ENCODE data around the gene RELA. TPM values are rescaled to one million over a fixed set of nuclear protein-coding genes. Genes with fewer than 3 reads are reported as not detected.

Gene RELA
- total and polyA plus RNA-seq, 2 of the 4 experiments (the other 2 are of a cell fraction), result 8.6 to 53.0 TPM

DNA sequence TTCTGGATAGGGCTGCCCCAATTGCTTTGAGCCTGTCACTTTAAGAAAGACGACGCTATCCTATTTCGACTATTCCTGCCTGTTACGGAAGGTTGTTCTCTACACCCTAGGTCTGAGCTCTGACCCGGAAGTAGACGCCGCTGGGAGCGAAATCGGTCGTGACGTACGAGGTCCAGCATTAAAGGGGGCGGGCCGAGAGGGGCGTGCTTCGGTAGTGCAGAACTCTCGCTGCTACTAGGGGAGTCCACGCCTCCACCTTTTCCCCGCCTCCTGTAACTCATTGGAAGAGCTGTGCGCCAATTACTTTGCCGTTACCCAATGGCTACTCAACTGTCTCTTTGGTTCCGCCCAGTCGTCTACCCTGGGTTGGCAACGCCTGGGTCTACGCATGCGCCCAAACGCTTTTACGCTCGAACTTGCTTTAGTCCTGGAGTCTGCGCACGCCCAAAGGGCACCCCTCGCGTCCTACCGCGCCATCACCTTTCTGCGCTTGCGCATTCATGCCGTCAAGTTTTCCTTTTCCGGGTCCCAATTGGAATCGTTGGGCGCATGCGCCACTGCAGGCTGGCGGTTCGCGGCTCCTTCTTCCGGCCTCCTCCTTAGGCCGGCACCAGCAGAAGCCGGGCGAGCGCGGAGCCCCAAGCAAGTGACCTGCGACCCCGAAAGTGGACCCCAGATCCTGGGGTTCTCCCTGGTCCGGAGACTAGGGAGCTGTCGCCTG lies 47.3 kb downstream of the RELA start, which contains the start of gene PCNX3 (continued):
- TF ChIP-seq, protein P1, sequence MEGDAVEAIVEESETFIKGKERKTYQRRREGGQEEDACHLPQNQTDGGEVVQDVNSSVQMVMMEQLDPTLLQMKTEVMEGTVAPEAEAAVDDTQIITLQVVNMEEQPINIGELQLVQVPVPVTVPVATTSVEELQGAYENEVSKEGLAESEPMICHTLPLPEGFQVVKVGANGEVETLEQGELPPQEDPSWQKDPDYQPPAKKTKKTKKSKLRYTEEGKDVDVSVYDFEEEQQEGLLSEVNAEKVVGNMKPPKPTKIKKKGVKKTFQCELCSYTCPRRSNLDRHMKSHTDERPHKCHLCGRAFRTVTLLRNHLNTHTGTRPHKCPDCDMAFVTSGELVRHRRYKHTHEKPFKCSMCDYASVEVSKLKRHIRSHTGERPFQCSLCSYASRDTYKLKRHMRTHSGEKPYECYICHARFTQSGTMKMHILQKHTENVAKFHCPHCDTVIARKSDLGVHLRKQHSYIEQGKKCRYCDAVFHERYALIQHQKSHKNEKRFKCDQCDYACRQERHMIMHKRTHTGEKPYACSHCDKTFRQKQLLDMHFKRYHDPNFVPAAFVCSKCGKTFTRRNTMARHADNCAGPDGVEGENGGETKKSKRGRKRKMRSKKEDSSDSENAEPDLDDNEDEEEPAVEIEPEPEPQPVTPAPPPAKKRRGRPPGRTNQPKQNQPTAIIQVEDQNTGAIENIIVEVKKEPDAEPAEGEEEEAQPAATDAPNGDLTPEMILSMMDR (conservative IDR thresholded peaks at IDR 0.05; ENCODE audit: low read depth, low read length), result no peak
- TF ChIP-seq MAFK (IDR thresholded peaks at IDR 0.05; ENCODE audit: low read depth, low read length), result peak; percentile 3; the same call in 1 of the 2 replicates
- no peak for TF ChIP-seq CHD1 (IDR thresholded peaks at IDR 0.05; ENCODE audit: low read depth, low read length)
